Esophagus muscularis mucosa (tissue), 4 donors: ENCODE data around the gene NINJ1. TPM values are rescaled to one million over a fixed set of nuclear protein-coding genes. Genes with fewer than 3 reads are reported as not detected.
A peak's percentile ranks its signal among the peaks of the same experiment; 100 is the strongest.

Experiments used
- DNase-seq: peaks from one replicate; pipeline ENCODE4 v3.0.0-alpha.2; 2017; ENCODE audit errors: extremely low spot score
- H3K27ac ChIP-seq, 4 donors: fragments of 200-600 bp; sonication (generic); replicated peaks in 1 of 4; 1 replicate in 3 of 4; 2 replicates in 1 of 4; pipeline ENCODE4 v1.5.1; 2016 to 2019; ENCODE audit warnings: mild to moderate bottlenecking in 1 of 4
- H3K27me3 ChIP-seq, 4 donors: fragments of 200-600 bp; sonication (generic); one replicate each; pipeline versions ENCODE4 v1.5.1 to v1.6.0; 2016 to 2019
- H3K36me3 ChIP-seq, 4 donors: fragments of 200-600 bp; sonication (generic); one replicate each; pipeline ENCODE4 v1.5.1; 2016 to 2019
- H3K4me1 ChIP-seq, 4 donors: fragments of 200-600 bp; sonication (generic); one replicate each; pipeline ENCODE4 v1.5.1; 2016 to 2019
- H3K4me3 ChIP-seq, 4 donors: fragments of 200-600 bp; sonication (generic); 1 replicate in 2 of 4; 2 replicates in 2 of 4; pipeline ENCODE4 v1.5.1; 2016 to 2019; ENCODE audit warnings: mild to moderate bottlenecking in 4 of 4, moderate library complexity in 1 of 4
- H3K9me3 ChIP-seq, 4 donors: fragments of 200-600 bp; sonication (generic); 1 replicate in 3 of 4; 2 replicates in 1 of 4; pipeline ENCODE4 v1.5.1; 2016 to 2019
- CTCF ChIP-seq, 3 experiments: fragments of 200-600 bp in 2 of 3; fragments of 450-650 bp in 1 of 3; sonication (generic) in 2 of 3; IDR thresholded peaks; one replicate each; pipeline ENCODE4 v1.5.1; 2017 to 2019; ENCODE audit warnings: antibody characterized with exemption in 3 of 3, mild to moderate bottlenecking in 2 of 3, moderate library complexity in 1 of 3
- EP300 ChIP-seq: sonication (generic); formaldehyde crosslinking; IDR thresholded peaks from one replicate; pipeline ENCODE4 v1.6.1; 2017; ENCODE audit warnings: antibody characterized with exemption
- POLR2A ChIP-seq: fragments of 450-650 bp; IDR thresholded peaks from one replicate; pipeline ENCODE4 v1.6.1; 2017; ENCODE audit warnings: antibody characterized with exemption, moderate library complexity, mild to moderate bottlenecking, low read depth
- POLR2AphosphoS5 ChIP-seq, 2 donors: sonication (generic); formaldehyde crosslinking; IDR thresholded peaks; one replicate each; pipeline ENCODE4 v1.6.1; 2017; ENCODE audit warnings: antibody characterized with exemption in 2 of 2
- WGBS: methylation state at CpG from one replicate; pipeline ENCODE4 v1.1.5; 2018; 5-methylcytosine and 5-hydroxymethylcytosine counted together
- intact Hi-C: fragments of 100-400 bp; cut with DNase I; formaldehyde crosslinking; loops from one replicate; pipeline ENCODE4 v1.15.1; 2023
- total RNA-seq, 4 donors: library from RNA; depleted of rRNA; stranded (reverse); fragments of >200 nt; gene quantifications; one replicate each; pipeline versions ENCODE4 v1.1.0 to v1.2.1, GENCODE V29; 2016

Gene NINJ1
- total RNA-seq, 4 donors from 2014 or later, result 69.3 to 90.6 (median 72.7) TPM

- no peak for DNase-seq
- intact Hi-C loops, result loop anchor here (5.0 kb wide), 1 partner anchor 35 kb away; the partner anchor contains the start of gene NINJ1
- Histone ChIP-seq H3K9me3 (peaks cover 0 to 3% (median 0%) of the 10 kb centered on the region in 4 donors), H3K27me3 (no peaks in the 10 kb centered on the region), H3K4me3 (peak overlapping the region; percentile 70 to 99 (median 78)), H3K27ac (peak overlapping the region; percentile 91 to 99 (median 94)), H3K4me1 (peaks cover 52 to 64% (median 61%) of the 10 kb centered on the region in 4 donors), H3K36me3 (no peaks in the 10 kb centered on the region)
- TF ChIP-seq POLR2AphosphoS5 (IDR thresholded peaks at IDR 0.05) (no peak), POLR2A (no peak), CTCF (IDR thresholded peaks at IDR 0.05) (no peak), EP300 (no peak)
- 16% methylated on average over 8 of the region's 16 CpGs for WGBS
These were observed 37.2 kb downstream of the NINJ1 start for GRCh38 chr9:93096811-93097382.

GRCh38 chr9:93096131-93096802 is 37.8 kb downstream of the NINJ1 start, which contains the start of gene CARD19:
Gene CARD19, plus strand, starts transcription at chr9:93096217. Its CDS starts 129 bp downstream, at chr9:93096346.
- intact Hi-C loops, result loop anchor here (5.0 kb wide), 1 partner anchor 36 kb away; the partner anchor contains the start of gene NINJ1
- Histone ChIP-seq H3K36me3 (no peaks in the 10 kb centered on the region), H3K9me3 (peaks cover 0 to 10% (median 3%) of the 10 kb centered on the region in 4 donors), H3K27ac (peak within 1 kb of the TSS; percentile 91 to 99 (median 94)), H3K27me3 (no peaks in the 10 kb centered on the region), H3K4me1 (peaks cover 52 to 64% (median 61%) of the 10 kb centered on the region in 4 donors), H3K4me3 (peak within 1 kb of the TSS; percentile 70 to 99 (median 78))
- no peak for DNase-seq
- under 1% methylated on average over 29 of the region's 65 CpGs for WGBS
- TF ChIP-seq EP300 (no peak), CTCF (IDR thresholded peaks at IDR 0.05) (no peak), POLR2AphosphoS5 (IDR thresholded peaks at IDR 0.05) (peak; percentile 97), POLR2A (peak; percentile 97)

GRCh38 chr9:93095205-93096130 is 38.6 kb downstream of the NINJ1 start:
- H3K4me1 ChIP-seq, result peaks cover 52 to 64% (median 61%) of the 10 kb centered on the region in 4 donors
- 19% methylated on average over 23 of the region's 95 CpGs for WGBS
- H3K4me3 ChIP-seq, result peak overlapping the region; percentile 70 to 99 (median 78)
- H3K27me3 ChIP-seq, result no peaks in the 10 kb centered on the region
- TF ChIP-seq POLR2AphosphoS5 (IDR thresholded peaks at IDR 0.05), result peak; percentile 66 to 89
- TF ChIP-seq CTCF (IDR thresholded peaks at IDR 0.05), result no peak
- peak; percentile 85 for TF ChIP-seq POLR2A
- H3K27ac ChIP-seq, result peak overlapping the region; percentile 91 to 99 (median 94)
- no peaks in the 10 kb centered on the region for H3K36me3 ChIP-seq
- intact Hi-C loops, result loop anchor here (5.0 kb wide), 1 partner anchor 37 kb away; the partner anchor contains the start of gene NINJ1
- DNase-seq, result peak; percentile 100
- H3K9me3 ChIP-seq, result peaks cover 0 to 14% (median 5%) of the 10 kb centered on the region in 4 donors

GRCh38 chr9:93094658-93095204 is 39.3 kb downstream of the NINJ1 start:
- DNase-seq, result no peak
- peaks cover 51 to 59% (median 55%) of the 10 kb centered on the region in 4 donors for H3K4me1 ChIP-seq
- no peak for TF ChIP-seq EP300
- TF ChIP-seq POLR2A, result no peak
- no peak for TF ChIP-seq POLR2AphosphoS5 (IDR thresholded peaks at IDR 0.05)
- no peak for TF ChIP-seq CTCF (IDR thresholded peaks at IDR 0.05)

More at GRCh38 chr9:93094658-93095204, 39.3 kb downstream of the NINJ1 start:
- Histone ChIP-seq H3K9me3 (peaks cover 0 to 14% (median 5%) of the 10 kb centered on the region in 4 donors), H3K27ac (peak overlapping the region; percentile 91 to 99 (median 94)), H3K27me3 (no peaks in the 10 kb centered on the region), H3K4me3 (peak overlapping the region; percentile 57 to 99 (median 68)), H3K36me3 (no peaks in the 10 kb centered on the region)
- intact Hi-C loops, result loop anchor here (5.0 kb wide), 1 partner anchor 38 kb away; the partner anchor contains the start of gene NINJ1
- WGBS, result 54% methylated on average over 11 of the region's 11 CpGs
